Measurements from ENCODE around the gene ZNF689. TPM values are rescaled to one million over a fixed set of nuclear protein-coding genes. Genes with fewer than 3 reads are reported as not detected.
"Not testable (repeated sequence)": the region's sequence is repeated elsewhere in the genome, so short reads cannot be mapped to it uniquely, and the experiment has no call there.

The ZNF689 gene
- total RNA-seq, 6 donors from 2014 or later = 3.1 to 10.9 (median 8.9) TPM

DNA sequence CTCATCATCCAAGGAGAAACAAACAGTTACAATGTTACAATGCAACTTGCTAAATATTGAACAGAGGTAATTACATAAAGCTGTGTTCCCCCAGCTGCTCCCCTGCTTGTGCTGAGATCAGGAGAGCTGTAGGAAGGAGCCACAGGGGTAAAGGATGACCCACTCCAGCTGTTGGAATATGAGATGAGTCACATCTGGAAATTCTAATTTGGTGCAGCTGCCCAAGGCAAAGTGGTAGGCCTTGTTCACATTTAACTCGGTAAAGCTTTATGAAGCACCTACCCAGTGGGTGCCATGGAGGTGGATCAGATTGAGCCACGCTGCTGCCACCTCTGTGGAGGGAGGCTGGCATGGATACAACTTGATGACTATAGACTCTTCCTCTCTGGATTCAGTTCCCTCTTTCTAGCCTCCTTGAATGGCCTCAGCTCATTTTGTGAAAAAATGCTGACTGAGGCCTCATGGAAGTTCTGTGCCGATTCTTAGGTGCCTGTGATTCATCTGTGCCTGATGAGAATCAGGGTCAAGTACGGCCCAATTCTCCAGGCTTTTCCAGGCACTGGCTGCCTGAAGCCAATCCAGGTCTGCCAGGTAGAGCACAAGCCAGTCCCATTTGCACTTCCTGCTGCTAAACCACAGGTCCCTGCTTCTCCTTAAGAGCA, 7.4 kb downstream of the ZNF689 start:
- TF ChIP-seq POLR2AphosphoS5 (IDR thresholded peaks at IDR 0.05) (no peak), POLR2A (IDR thresholded peaks at IDR 0.05) (no peak), EP300 (IDR thresholded peaks at IDR 0.05) (no peak)
- TF ChIP-seq, protein P1, sequence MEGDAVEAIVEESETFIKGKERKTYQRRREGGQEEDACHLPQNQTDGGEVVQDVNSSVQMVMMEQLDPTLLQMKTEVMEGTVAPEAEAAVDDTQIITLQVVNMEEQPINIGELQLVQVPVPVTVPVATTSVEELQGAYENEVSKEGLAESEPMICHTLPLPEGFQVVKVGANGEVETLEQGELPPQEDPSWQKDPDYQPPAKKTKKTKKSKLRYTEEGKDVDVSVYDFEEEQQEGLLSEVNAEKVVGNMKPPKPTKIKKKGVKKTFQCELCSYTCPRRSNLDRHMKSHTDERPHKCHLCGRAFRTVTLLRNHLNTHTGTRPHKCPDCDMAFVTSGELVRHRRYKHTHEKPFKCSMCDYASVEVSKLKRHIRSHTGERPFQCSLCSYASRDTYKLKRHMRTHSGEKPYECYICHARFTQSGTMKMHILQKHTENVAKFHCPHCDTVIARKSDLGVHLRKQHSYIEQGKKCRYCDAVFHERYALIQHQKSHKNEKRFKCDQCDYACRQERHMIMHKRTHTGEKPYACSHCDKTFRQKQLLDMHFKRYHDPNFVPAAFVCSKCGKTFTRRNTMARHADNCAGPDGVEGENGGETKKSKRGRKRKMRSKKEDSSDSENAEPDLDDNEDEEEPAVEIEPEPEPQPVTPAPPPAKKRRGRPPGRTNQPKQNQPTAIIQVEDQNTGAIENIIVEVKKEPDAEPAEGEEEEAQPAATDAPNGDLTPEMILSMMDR (IDR thresholded peaks at IDR 0.05) = no peak
- Histone ChIP-seq H3K9me3 (no peaks in the 10 kb centered on the region), H3K27me3 (no peaks in the 10 kb centered on the region), H3K27ac (peak overlapping the region in 1 of 4 donors; percentile 24), H3K36me3 (peaks cover 6 to 48% (median 22%) of the 10 kb centered on the region in 4 donors), H3K4me3 (no peak overlapping the region), H3K4me1 (peaks cover 0 to 3% (median 0%) of the 10 kb centered on the region in 4 donors)
- 63 to 80% methylated on average over 4 of the region's 4 CpGs for WGBS, 2 donors
- ATAC-seq (ENCODE audit: low FRiP score in 2 of 2) = peak in 1 of 2 donors; percentile 67
- DNase-seq = no peak

DNA sequence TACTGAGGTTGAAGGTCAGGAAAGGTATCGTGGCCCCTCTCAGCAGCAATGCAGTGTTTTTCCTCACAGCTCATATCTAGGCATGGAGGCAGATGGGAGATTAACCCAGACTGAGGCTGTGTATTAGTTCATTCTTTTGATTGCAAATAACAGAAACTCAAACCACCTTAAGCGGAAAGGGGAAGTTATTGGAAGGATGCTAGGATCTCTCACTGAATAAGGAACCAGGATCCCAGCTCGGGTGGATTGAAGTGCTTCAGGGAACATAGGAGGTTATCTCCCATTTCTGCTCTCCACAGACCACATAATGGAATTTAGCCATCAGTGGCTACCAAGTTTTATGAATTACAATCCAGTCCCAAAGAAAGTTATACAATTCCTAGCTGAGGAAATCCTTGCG, 8.2 kb downstream of the ZNF689 start:
- H3K4me3 ChIP-seq = no peak overlapping the region
- no peaks in the 10 kb centered on the region for H3K27me3 ChIP-seq
- H3K36me3 ChIP-seq = peaks cover 6 to 48% (median 22%) of the 10 kb centered on the region in 4 donors
- H3K9me3 ChIP-seq = no peaks in the 10 kb centered on the region
- no peak for DNase-seq
- peaks cover 0 to 3% (median 0%) of the 10 kb centered on the region in 4 donors for H3K4me1 ChIP-seq
- no peak overlapping the region for H3K27ac ChIP-seq
- 72 to 74% methylated on average over 4 of the region's 4 CpGs for WGBS, 2 donors
- no peak for ATAC-seq (ENCODE audit: low FRiP score in 2 of 2)
- TF ChIP-seq, protein P1 (IDR thresholded peaks at IDR 0.05) = no peak

DNA sequence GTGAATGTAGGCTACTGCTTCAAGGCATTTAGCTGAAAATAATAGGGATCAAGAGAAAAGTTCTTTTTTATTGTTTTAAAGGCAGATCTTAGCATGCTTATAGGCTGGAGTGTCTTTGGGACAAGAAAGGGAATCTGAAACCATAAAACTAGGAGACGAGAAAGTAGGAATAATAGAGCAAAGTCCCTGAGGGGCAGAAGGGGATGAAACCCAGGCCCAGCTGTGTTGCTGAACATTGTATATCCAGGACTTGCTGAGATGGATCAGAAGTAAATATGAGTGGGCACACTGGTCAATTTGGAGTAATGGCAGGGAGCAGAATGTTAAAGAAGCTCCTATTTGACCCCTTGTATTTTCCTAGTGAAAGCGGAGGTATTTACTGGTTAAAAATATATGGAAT, 9.3 kb downstream of the ZNF689 start:
- Histone ChIP-seq H3K27me3 (no peaks in the 10 kb centered on the region), H3K4me3 (no peak overlapping the region), H3K9me3 (no peaks in the 10 kb centered on the region), H3K36me3 (peaks cover 6 to 37% (median 19%) of the 10 kb centered on the region in 4 donors), H3K27ac (no peak overlapping the region), H3K4me1 (peaks cover 0 to 3% (median 0%) of the 10 kb centered on the region in 4 donors)
- WGBS, 2 donors = 96 to 98% methylated on average over 2 of the region's 2 CpGs
- ATAC-seq (ENCODE audit: low FRiP score in 2 of 2) = no peak
- TF ChIP-seq POLR2AphosphoS5 (IDR thresholded peaks at IDR 0.05) (no peak), POLR2A (IDR thresholded peaks at IDR 0.05) (no peak), EP300 (IDR thresholded peaks at IDR 0.05) (no peak)
- TF ChIP-seq, protein P1 (IDR thresholded peaks at IDR 0.05) = no peak
- no peak for DNase-seq

DNA sequence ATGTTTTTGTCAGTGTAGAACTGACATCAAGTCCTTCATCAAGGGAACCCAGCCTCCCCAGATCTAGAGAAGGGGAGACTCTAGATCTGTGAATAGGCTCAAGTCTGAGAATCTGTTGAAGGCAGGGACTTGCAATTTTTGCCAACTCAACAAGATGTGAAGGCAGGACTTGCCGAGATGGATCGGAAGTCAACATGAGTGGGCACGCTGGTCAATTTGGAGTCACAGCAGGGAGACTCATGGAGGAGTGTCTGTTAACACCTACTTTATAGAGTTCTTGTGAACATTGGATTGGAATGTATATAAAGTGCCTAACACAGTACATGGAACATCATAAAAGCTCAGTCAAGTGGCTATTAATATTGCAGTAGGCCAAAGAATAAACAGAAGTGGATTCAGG, 10.0 kb downstream of the ZNF689 start:
- Histone ChIP-seq H3K36me3 (peaks cover 6 to 30% (median 19%) of the 10 kb centered on the region in 4 donors), H3K27me3 (no peaks in the 10 kb centered on the region), H3K4me1 (peaks cover 0 to 3% (median 0%) of the 10 kb centered on the region in 4 donors), H3K27ac (no peak overlapping the region), H3K4me3 (no peak overlapping the region), H3K9me3 (no peaks in the 10 kb centered on the region)
- DNase-seq (no peak), ATAC-seq (ENCODE audit: low FRiP score in 2 of 2) (no peak)
- no peak for TF ChIP-seq POLR2A (IDR thresholded peaks at IDR 0.05)
- TF ChIP-seq POLR2AphosphoS5 (IDR thresholded peaks at IDR 0.05) = no peak
- TF ChIP-seq, protein P1 (IDR thresholded peaks at IDR 0.05) = no peak
- no peak for TF ChIP-seq EP300 (IDR thresholded peaks at IDR 0.05)
- WGBS, 2 donors = 76 to 93% methylated on average over 3 of the region's 3 CpGs

DNA sequence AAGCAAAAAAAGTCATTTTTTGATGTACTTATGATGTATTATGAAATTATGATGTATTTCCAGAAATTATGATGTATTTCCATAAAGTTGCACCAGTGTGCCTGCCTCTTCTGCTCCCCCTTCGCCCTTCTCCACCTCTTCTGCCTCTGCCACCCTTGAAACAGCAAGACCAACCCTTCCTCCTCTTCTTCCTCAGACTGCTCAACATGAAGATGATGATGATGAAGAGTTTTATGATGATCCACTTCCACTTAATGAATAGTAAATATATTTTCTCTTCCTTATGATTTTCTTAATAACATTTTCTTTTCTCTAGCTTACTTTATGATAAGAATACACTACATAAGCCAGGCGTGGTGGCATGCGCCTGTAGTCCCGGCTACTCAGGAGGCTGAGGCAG, 17.3 kb downstream of the ZNF689 start:
- H3K27ac ChIP-seq = no peak overlapping the region
- H3K27me3 ChIP-seq = no peaks in the 10 kb centered on the region
- no peaks in the 10 kb centered on the region for H3K4me1 ChIP-seq
- ATAC-seq (ENCODE audit: low FRiP score in 2 of 2) (no peak), DNase-seq (no peak)
- H3K4me3 ChIP-seq = no peak overlapping the region
- TF ChIP-seq, protein P1 (IDR thresholded peaks at IDR 0.05) = no peak
- TF ChIP-seq POLR2AphosphoS5 (IDR thresholded peaks at IDR 0.05) = no peak
- TF ChIP-seq EP300 (IDR thresholded peaks at IDR 0.05) = no peak
- TF ChIP-seq POLR2A (IDR thresholded peaks at IDR 0.05) = no peak
- 92 to 96% methylated on average over 4 of the region's 4 CpGs for WGBS, 2 donors
- H3K36me3 ChIP-seq = no peaks in the 10 kb centered on the region
- H3K9me3 ChIP-seq = no peaks in the 10 kb centered on the region

DNA sequence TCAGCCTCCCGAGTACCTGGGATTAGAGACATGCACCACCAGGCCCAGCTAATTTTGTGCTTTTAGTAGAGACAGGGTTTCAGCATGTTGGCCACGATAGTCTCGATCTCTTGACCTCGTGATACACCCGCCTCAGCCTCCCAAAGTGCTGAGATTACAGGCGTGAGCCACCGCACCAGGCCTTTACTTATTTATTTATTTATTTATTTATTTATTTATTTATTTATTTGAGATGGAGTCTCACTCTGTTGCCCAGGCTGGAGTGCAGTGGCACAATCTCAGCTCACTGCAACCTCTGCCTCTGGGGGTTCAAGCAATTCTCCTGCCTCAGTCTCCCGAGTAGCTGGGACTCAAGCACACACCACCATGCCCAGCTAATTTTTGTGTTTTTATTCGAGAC, 19.3 kb downstream of the ZNF689 start:
- ATAC-seq (ENCODE audit: low FRiP score in 2 of 2) = not testable (repeated sequence)

DNA sequence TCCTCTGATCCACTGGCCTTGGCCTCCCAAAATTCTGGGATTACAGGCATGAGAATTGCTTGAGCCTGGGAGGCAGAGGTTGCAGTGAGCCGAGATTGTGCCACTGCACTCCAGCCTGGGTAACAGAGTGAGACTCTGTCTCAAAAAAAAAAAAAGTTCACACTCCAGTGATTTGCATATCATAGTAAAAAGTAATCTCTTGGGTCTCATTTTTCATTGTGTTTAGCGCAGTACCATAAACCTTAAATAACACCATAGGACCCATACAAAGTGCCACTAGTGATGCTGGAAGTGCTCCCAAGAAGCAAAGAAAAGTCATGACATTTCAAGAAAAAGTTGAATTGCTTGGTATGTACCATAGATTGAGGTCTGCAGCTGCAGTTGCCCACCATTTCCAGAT, 20.6 kb downstream of the ZNF689 start:
- H3K36me3 ChIP-seq = not testable (repeated sequence)
- peaks cover 7 to 16% (median 10%) of the 10 kb centered on the region in 4 donors for H3K4me1 ChIP-seq

More for the DNA sequence above, 19.3 kb downstream of the ZNF689 start:
- WGBS, 2 donors = 92 to 98% methylated on average over 9 of the region's 9 CpGs
- not testable (repeated sequence) for DNase-seq, H3K27ac ChIP-seq, H3K9me3 ChIP-seq, H3K4me3 ChIP-seq, H3K36me3 ChIP-seq, H3K27me3 ChIP-seq
- peaks cover 3 to 11% (median 6%) of the 10 kb centered on the region in 4 donors for H3K4me1 ChIP-seq

More for the DNA sequence above, 20.6 kb downstream of the ZNF689 start:
- not testable (repeated sequence) for H3K4me3 ChIP-seq; DNase-seq; H3K9me3 ChIP-seq; ATAC-seq (ENCODE audit: low FRiP score in 2 of 2); H3K27me3 ChIP-seq; H3K27ac ChIP-seq
- 94 to 95% methylated on average over 2 of the region's 2 CpGs for WGBS, 2 donors
